HG03442 (cell line): ENCODE data around the gene CYP2A6.
"Not testable (repeated sequence)": the region's sequence is repeated elsewhere in the genome, so short reads cannot be mapped to it uniquely, and the experiment has no call there.

Experiments
- ATAC-seq: cut with Tn5 transposase; IDR thresholded peaks from one replicate; pipeline ENCODE4 v1.9.1; 2021; ENCODE audit warnings: mild to moderate bottlenecking, moderate library complexity; ENCODE audit not compliant: unreplicated experiment

Gene CYP2A6

DNA sequence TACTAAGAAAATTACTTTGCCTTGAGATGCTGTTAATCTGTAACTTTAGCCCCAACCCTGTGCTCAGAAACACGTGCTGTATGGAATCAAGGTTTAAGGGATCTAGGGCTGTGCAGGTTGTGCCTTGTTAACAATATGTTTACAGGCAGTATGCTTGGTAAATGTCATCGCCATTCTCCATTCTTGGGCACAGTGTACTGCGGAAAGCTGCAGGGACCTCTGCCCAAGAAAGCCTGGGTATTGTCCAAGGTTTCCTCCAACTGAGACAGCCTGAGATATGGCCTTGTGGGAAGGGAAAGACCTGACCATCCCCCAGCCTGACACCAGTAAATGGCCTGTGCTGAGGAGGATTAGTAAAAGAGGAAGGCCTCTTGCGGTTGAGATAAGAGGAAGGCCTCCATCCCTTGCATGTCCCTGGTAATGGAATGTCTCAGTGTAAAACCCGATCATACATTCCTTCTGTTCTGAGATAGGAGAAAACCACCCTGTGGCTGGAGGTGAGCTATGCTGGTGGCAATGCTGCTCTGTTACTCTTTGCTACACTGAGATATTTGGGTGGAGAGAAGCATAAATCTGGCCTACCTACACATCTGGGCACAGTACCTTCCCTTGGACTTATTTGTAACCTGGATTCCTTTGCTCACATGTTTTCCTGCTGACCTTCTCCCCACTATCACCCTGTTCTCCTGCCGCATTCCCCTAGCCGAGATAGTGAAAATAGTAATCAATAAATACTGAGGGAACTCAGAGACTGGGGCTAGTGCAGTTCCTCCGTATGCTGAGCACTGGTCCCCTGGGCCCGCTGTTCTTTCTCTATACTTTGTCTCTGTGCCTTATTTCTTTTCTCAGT, 27.3 kb downstream of the CYP2A6 start:
- not testable (repeated sequence) for ATAC-seq

DNA sequence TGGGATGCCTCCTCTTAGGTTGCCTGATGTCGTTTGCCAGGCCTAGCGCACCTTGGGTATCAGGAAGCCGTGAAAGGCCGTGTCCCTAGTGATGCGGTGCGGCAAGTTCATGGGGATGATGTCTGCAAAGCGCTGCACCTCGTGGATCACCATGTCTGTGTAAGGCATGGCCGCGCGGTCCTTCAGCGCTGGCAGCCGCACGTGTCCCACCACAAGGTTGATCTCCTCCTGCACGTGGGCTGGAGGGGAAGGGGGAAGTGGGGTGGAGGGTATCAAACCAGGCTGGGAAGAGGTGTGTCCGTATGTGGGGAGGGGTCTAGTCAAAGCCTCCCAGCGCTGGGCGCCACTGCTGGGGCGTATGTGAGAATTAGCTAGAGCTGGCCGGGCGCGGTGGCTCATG, 28.1 kb downstream of the CYP2A6 start:
- ATAC-seq = no peak

GRCh38 chr19:40819479-40820234, 30.6 kb downstream of the CYP2A6 start:
- not testable (repeated sequence) for ATAC-seq

GRCh38 chr19:40818480-40819399, 31.5 kb downstream of the CYP2A6 start:
- not testable (repeated sequence) for ATAC-seq

GRCh38 chr19:40815223-40815622, 35.0 kb downstream of the CYP2A6 start:
- no peak for ATAC-seq

GRCh38 chr19:40813182-40813581, 37.1 kb downstream of the CYP2A6 start:
- no peak for ATAC-seq

DNA sequence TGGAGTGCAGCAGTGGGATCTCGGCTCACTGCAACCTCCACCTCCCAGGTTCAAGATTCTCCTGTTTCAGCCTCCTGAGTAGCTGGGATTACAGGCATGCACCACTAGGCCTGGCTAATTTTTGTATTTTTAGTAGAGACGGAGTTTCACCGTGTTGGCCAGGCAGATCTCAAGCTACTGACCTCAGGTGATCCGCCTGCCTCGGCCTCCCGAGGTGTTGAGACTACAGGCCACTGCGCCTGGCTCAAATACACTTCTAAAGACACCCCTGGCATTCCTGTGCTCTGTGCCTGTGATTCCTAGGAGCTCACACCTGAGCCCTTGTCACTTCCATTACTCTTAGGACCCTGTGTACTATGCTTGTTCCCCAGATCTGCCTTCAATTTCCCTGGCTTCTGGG, 37.7 kb downstream of the CYP2A6 start:
- ATAC-seq = not testable (repeated sequence)

DNA sequence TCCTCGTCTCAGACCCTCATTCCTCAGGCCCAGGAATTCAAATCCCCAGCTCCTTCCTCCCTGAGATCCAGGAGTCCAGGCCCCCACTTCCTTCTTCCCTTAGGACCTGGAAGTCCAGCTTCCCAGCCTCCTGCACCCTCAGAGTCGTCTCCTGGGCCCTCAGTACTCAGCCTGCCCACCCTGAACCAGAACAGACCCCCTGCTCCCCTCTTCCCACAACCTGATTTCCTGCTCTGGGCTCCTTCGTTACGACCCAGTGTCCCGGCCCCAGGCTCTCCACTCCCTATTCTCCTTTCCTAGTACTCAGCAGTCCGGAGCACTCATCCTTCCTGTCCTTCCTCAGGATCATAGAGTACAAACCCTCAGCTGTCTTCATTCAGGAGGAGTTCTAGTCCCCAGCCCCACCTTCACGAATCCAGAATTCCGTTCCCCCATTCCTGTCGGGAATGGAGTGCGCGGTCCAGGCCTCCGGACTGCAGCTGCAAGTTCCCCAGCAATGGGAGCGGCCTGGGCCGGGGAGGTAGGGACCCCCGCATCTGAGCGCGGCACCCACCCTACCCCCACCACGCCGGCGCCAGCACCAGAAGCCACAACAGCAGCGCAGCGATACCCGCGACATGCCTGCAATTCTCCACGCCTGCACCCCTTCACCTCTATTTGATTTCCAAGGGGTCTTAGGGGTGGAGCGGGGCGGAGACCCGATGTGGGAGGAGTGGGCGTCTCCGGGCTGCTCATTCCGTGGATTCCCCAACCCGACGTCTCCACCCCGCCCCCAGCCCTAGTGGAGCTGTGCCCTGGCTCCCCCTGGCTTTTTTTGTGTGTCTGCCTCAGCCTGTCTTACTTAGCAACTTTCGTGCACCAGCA, 38.5 kb downstream of the CYP2A6 start:
- no peak for ATAC-seq

DNA sequence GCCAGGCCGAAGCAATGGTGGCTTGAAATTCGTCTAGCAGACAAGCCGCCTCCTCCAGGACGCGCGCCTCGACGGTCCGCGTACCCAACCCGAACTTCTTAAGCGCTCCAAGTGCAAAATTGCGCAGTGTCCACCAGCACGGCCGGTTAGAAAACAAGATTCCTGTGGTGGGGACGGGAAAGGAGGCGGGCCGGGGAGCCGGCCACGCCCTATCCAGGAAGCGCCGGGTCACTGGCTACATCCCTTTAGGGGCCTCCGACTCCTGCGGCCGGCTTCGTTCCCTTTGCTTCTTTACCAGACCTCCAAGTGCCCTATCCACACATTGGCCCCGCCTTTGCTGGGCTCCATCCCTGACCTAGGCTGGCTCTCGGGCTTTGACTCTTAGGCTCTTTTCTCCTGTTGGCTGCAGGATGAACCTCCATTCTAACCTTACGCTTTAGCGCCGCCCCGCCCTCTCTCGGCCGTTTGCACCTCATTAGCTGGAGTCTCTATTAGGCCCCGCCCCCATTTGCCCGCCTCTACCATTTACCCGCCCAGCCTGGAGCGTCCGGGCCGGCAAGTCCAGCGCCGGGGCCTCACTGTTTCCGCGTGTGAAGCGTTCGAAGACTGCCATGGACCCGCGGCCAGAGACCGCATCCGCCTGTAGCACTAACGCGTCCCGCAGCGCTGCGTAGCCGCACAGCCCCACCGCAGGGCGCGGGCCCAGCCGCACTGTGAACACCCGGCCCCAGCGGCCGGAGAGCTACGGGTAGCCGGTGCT, 39.4 kb downstream of the CYP2A6 start:
- peak; percentile 49 for ATAC-seq

GRCh38 chr19:40810160-40810559, 40.1 kb downstream of the CYP2A6 start:
- ATAC-seq = no peak

DNA sequence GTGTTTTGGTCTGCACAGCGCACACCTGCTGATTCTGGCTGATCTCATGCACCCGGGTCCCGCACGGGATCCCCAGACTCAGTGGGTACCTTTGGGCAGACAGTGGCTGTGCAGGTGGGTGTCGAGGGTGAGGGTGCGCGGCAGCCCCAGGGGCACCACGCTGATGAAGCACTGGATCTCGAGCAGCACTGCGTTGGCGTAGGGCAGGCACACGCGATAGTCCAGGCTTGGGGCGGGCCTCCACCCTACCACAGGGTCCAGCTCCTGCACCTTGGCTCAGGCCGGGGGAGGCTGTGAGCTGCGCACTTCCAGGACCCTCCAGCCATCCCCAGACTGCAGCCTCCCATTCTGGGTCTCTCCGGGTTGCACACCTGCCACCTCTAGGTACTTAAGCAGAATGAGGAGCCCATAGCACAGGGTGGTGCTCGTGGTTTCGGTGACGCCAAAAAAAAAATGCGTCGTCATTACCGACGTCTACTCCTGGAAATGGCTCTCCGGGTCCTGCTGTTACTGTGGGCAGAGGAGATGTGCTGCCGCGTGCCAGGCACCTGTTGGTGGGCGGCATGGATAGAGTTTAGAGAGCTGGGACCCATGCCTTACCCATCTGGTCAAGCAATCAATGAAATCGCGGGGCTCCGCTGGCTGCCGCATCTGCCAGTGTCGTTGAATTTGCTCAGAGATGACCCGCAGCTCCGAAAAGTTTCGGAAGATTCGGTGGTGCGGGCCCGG, 40.7 kb downstream of the CYP2A6 start:
- ATAC-seq = no peak

- no peak for ATAC-seq
Observed at GRCh38 chr19:40808497-40808896, 41.8 kb downstream of the CYP2A6 start.

DNA sequence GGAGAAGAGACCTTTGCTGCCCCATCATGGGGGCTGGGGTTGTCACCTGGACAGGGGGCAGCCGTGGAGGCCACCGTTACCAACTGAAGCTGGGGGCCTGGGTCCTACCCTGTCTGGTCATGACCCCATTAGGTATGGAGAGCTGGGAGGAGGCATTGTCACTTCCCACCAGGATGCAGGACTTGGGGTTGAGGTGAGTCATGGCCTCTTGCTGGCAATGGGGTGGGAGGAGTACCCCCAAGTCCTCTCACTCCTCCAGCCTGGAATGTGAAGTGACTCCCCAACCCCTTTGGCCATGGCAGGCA, 42.3 kb downstream of the CYP2A6 start:
- ATAC-seq = no peak

GRCh38 chr19:40807147-40808020, 42.9 kb downstream of the CYP2A6 start:
- no peak for ATAC-seq

GRCh38 chr19:40806423-40807146, 43.7 kb downstream of the CYP2A6 start:
- no peak for ATAC-seq

- ATAC-seq = no peak
Observed at GRCh38 chr19:40805258-40805868, 44.9 kb downstream of the CYP2A6 start.

DNA sequence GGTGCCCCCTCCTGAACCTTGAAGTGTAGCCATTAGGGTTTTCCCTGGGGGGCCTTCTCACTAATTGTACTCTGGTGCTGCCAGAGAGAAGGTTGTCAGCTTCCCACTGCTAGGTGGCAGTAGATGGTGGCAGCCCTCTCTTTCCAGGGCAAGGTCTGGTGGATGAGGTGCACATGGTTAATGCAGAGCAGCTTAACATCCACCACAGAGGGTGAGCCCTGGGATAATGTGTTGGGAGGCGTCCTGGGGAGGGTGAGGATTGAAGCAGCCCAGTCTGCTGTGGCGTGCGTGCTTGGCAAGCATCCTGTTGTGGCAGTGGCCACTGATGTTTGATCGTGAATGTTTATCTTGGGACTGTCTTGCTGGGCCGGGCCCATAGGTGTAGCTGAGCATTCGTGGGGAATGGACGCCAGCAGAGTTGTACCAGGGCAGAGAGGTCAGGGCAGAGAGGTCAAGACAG, 45.4 kb downstream of the CYP2A6 start:
- ATAC-seq = no peak
